NOMO-1 treated with DMSO at 0.1 percent for 48 hours (cell line): ENCODE measurements around the gene HDAC1.
"Not testable (repeated sequence)": the region's sequence is repeated elsewhere in the genome, so short reads cannot be mapped to it uniquely, and the experiment has no call there.

Experiments
- DNase-seq: peaks from one replicate; lab custom pipeline; 2025; ENCODE audit not compliant: unreplicated experiment; lab: John Stamatoyannopoulos, UW

The HDAC1 gene

DNA sequence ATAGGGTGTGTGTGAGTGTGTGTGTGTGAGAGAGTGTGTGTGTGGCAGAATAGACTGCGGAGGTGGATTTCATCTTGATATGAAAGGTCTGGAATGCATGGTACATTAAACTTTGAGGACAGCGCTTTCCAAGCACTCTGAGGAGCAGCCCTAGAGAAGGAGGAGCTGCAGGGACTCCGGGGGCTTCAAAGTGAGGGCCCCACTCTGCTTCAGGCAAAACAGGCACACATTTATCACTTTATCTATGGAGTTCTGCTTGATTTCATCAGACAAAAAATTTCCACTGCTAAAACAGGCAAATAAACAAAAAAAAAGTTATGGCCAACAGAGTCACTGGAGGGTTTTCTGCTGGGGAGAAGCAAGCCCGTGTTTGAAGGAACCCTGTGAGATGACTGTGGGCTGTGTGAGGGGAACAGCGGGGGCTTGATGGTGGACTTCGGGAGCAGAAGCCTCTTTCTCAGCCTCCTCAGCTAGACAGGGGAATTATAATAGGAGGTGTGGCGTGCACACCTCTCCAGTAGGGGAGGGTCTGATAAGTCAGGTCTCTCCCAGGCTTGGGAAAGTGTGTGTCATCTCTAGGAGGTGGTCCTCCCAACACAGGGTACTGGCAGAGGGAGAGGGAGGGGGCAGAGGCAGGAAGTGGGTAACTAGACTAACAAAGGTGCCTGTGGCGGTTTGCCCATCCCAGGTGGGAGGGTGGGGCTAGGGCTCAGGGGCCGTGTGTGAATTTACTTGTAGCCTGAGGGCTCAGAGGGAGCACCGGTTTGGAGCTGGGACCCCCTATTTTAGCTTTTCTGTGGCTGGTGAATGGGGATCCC lies 18.3 kb upstream of the HDAC1 start:
- no peak for DNase-seq

DNA sequence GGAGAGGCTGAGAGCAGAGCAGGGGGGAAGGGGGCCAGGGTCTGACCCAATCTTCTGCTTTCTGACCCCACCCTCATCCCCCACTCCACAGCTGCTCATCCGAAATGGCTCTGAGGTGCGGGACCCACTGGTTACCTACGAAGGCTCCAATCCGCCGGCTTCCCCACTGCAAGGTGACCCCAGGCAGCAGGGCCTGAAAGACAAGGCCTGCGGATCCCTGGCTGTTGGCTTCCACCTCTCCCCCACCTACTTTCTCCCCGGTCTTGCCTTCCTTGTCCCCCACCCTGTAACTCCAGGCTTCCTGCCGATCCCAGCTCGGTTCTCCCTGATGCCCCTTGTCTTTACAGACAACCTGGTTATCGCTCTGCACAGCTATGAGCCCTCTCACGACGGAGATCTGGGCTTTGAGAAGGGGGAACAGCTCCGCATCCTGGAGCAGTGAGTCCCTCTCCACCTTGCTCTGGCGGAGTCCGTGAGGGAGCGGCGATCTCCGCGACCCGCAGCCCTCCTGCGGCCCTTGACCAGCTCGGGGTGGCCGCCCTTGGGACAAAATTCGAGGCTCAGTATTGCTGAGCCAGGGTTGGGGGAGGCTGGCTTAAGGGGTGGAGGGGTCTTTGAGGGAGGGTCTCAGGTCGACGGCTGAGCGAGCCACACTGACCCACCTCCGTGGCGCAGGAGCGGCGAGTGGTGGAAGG lies 17.1 kb upstream of the HDAC1 start:
- DNase-seq, result no peak

DNA sequence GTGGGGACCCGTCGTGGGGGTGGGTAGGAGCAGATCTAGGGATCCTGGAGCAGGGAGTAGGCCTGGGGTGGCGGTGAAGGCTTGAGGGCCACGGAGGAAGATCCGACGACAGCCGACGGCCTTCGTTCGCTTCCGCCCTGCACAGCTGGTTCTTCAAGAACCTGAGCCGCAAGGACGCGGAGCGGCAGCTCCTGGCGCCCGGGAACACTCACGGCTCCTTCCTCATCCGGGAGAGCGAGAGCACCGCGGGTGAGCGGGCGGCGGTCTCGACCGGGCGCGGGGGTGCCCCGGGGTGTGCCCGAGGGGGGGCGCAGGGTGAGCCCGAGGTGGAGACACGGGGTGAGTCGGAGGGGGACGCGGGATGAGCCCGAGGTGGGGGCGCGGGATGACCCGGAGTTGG lies 16.5 kb upstream of the HDAC1 start:
- no peak for DNase-seq

DNA sequence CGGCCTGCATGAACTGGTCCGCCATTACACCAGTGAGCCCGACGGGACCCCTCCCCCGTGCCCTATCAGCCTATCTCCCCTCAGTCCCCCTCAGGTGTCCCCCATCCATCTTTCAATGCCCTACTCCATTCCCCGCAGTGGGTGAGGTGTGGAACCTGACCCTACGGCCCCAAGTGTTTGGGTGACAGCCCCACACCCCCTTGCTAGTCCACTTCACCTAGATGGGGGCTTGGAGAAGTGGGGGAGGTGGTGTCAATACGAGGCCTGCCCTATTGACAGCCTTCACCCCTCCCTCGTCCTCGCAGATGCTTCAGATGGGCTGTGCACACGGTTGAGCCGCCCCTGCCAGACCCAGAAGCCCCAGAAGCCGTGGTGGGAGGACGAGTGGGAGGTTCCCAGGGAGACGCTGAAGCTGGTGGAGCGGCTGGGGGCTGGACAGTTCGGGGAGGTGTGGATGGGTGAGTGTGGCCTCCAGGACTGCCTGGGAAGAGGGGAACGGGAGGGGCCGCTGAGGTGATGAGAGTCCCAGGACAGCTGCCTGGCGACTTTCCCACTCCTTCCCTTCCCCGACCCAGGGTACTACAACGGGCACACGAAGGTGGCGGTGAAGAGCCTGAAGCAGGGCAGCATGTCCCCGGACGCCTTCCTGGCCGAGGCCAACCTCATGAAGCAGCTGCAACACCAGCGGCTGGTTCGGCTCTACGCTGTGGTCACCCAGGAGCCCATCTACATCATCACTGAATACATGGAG lies 15.7 kb upstream of the HDAC1 start:
- DNase-seq, result no peak

DNA sequence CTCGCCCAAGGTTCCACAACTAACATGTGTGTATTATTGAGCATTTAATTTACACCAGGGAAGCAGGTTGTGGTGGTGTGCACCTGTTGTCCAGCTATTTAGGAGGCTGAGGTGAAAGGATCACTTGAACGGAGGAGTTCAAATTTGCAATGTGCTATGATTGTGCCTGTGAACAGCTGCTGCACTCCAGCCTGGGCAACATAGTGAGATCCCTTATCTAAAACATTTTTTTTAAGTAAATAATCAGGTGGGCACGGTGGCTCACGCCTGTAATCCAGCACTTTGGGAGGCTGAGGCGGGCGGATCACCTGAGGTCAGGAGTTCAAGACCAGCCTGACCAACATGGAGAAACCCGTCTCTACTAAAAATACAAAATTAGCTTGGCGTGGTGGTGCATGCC lies 7.1 kb upstream of the HDAC1 start:
- not testable (repeated sequence) for DNase-seq

DNA sequence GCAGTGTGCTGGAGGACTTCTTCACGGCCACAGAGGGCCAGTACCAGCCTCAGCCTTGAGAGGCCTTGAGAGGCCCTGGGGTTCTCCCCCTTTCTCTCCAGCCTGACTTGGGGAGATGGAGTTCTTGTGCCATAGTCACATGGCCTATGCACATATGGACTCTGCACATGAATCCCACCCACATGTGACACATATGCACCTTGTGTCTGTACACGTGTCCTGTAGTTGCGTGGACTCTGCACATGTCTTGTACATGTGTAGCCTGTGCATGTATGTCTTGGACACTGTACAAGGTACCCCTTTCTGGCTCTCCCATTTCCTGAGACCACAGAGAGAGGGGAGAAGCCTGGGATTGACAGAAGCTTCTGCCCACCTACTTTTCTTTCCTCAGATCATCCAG lies 6.2 kb upstream of the HDAC1 start:
- no peak for DNase-seq

- DNase-seq, result no peak
Observed at GRCh38 chr1:32286763-32287162, 5.1 kb upstream of the HDAC1 start.

DNA sequence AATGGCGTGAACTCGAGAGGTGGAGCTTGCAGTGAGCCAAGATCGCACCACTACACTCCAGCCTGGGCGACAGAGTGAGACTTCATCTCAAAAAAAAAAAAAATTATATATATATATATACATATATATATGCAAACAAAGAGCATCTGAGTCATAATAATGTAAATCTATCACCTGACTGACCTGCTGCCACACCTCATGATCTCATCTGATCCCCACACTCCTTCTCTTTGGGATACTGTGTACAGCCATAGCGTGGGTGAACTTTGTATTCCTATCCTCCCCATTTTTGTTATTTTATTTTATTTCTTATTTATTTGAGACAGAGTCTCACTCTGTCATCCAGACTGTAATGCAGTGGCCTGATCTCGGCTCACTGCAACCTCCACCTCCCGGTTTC lies 2.6 kb upstream of the HDAC1 start:
- DNase-seq, result no peak

DNA sequence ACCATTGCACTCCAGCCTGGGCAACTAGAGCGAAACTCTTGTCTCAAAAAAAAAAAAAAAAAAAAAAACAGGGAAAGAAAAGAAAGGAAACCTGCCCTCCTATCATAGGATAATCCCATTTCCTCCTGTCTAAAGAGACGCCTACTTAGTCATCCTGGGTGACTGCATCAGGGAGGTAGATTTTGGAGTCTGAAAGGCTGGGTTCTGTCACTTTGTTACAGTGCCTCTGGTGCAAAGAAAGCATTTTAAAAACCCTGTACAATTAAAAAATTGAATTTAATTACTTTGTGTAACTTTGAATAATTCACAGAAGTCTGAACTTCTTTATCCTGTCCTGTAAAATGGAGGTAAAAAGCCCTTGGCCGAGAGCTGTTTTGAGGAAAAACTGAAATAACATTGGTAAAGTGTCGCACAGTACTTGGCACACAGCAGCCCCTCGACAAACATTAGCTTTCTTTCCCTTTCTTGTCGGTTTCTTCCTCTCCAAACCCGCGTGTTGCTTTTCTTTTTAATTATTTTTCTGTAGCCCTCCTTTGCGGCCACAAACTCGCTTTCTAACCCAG lies 657 bp upstream of the HDAC1 start:
- DNase-seq, result no peak

DNA sequence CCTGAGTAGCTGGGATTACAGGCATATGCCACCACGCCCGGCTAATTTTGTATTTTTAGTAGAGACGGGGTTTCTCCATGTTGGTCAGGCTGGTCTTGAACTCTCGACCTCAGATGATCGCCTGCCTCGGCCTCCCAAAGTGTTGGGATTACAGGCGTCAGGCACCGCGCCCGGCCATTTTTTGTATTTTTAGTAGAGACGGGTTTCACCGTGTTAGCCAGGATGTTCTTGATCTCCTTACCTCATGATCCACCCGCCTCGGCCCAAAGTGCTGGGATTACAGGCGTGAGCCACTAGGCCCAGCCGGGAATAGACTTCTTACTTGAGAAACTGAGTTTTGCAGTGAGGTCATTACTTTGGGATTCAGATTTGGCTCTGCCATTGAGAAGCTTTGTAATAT lies 6.3 kb downstream of the HDAC1 start:
- not testable (repeated sequence) for DNase-seq

GRCh38 chr1:32299327-32299726 lies 7.4 kb downstream of the HDAC1 start:
- no peak for DNase-seq

DNA sequence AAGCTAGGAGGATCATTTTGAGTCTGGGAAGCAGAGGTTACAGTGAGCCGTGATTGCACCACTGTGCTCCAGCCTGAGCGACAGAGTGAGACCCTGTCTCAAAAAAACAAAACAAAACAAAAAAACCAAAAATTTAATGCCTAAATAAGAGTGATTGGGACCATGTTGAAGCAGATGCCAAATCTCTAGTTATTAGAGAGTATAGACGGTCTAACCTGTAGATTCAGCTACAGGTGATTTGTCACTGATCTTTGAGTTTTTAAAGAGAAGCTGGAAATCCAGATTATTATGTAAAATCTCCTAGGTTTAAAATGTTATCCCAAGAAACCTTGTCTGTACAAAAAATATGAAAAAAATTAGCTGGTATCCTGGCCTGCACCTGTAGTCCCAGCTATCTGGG lies 11.5 kb downstream of the HDAC1 start:
- no peak for DNase-seq

- DNase-seq, result no peak
Observed at GRCh38 chr1:32303997-32304622, 12.2 kb downstream of the HDAC1 start.

- no peak for DNase-seq
Observed at GRCh38 chr1:32305310-32305709, 13.4 kb downstream of the HDAC1 start.

GRCh38 chr1:32307324-32307723 lies 15.4 kb downstream of the HDAC1 start:
- DNase-seq, result no peak

DNA sequence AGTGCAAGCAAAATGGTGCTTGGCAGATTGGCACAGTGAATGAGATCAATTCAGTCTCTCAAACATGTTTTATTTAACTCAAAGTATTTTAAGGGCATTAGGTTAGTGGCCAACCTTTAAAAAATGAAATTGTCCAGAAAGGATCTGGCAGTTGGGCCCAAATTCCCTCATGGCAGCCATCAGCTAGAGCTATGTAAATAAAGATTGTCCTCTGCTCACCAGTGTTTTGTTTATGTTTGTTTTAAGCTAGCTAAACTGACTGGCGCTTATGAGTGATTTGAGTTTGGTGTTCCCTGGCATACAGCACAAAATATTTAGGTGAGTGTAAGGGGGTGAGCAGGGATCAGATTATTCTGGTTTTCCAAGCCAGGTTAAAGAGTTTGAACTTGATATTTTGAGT lies 18.1 kb downstream of the HDAC1 start:
- no peak for DNase-seq

DNA sequence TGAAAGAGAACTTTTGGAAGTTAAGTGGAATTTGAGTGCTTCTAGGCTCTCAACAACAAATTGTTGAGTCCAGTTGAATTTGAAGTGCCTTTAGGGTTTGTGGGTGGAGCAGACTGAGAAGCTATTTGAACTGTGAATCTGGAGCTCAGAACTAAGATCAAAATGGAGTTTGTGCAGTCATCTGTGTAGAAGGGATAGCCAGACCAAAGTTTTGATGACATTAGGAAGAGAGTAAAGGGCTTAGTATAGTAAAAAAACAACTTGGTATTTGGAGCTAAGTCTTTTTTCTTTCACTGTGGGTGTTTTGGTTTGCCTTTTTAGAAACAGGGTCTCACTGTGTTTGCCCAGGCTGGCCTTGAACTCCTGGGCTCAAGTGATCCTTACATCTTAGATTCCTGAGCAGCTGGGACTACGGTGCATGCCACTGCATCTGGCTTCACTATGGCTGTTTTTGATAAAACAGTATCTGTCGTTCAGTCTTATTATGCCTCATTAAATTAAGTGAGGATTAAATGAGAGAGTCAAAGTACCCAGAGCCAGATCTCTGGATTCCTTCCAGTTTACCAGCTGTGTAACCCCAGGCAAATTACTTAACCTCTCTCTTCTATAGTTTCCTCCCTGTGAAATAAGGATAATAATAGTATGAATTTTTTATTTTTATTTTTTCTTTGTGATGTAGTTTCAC lies 20.0 kb downstream of the HDAC1 start:
- DNase-seq, result no peak

- no peak for DNase-seq
Observed at GRCh38 chr1:32316903-32317277, 25.0 kb downstream of the HDAC1 start.

DNA sequence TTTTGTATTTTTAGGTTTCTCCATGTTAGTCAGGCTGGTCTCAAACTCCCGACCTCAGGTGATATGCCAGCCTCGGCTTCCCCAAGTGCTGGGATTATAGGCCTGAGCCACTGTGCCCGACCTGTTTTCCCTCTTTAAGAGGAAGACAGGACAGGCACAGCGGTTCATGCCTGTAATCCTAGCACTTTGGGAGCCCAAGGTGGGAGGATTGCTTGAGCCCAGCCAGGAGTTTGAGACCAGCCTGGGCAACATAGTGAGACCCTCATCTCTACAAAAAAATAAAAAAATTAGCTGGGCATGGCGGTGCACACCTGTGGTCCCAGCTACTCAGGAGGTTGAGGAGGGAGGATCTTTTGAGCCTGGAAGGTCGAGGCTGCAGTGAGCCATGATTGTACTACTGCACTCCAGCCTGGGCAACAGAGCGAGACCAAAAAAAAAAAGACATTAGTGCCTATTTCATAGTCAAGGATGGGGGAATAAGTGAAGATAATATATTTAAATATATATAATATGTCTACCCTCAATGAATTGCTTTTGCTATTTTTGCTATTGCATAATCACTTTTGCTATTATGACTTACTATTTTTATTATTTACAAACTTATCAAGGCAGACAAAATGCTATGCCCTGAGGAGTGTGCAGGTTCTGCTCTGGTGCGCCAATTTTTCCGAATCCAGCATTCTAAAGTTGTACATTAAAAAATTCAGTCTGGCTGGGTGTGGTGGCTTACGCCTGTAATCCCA lies 26.4 kb downstream of the HDAC1 start:
- DNase-seq, result no peak

DNA sequence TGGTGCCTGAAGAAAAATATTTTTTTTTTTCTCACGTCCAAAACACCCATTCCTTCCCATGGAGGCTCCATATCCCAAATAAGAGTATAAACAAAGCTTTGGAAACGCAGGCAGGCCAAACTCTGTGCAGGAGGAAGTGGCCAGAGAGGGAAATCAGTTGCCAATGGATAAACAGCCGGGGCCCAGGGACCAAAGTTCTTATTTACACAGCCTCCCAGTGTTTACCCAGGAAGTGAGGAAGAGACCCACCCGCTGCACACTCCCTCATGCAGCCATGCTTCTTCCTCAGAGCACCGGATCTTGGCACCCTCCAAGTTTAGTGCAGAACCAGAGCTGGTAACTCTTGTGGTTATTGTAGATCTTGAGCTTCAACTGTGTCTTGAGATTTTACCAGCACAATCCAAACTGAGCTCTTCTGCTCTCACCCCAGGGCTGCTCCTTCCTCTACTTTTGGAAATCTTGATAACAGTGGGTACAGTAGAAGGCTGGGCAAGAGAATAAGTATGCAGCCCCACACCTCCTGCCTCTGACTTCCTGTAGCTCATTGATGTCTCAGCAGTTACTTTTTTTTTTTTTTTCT lies 29.9 kb downstream of the HDAC1 start:
- DNase-seq, result no peak
